HEK293T (cell line): ENCODE results near the gene GRM7.

Experiments
- CTCF ChIA-PET: fragments of 350-600 bp; formaldehyde crosslinking; extraction: SDS; loops from one replicate; lab custom pipeline; 2021; ENCODE audit warnings: antibody characterized with exemption, inconsistent platforms; lab: Yijun Ruan, JAX
- POLR2A ChIA-PET: fragments of 350-600 bp; formaldehyde crosslinking; extraction: SDS; loops from one replicate; lab custom pipeline; 2020; ENCODE audit warnings: antibody characterized with exemption, inconsistent platforms; lab: Yijun Ruan, JAX
- DNase-seq: peaks from one replicate; pipeline ENCODE4 v3.0.0; 2012; ENCODE audit warnings: mixed read lengths; ENCODE audit errors: extremely low spot score
- ARNT ChIP-seq: fragments of 450-650 bp; IDR thresholded peaks from 2 replicates; pipeline ENCODE4 v1.6.1; 2017; ENCODE audit warnings: mild to moderate bottlenecking
- BHLHE40 ChIP-seq: fragments of 450-650 bp; IDR thresholded peaks from 2 replicates; pipeline ENCODE4 v1.6.1; 2016; ENCODE audit warnings: mild to moderate bottlenecking, moderate library complexity, borderline replicate concordance
- CTBP1 ChIP-seq: fragments of 450-650 bp; IDR thresholded peaks from 2 replicates; pipeline ENCODE4 v1.6.1; 2016; ENCODE audit warnings: borderline replicate concordance
- ELF4 ChIP-seq: fragments of 450-650 bp; IDR thresholded peaks from 2 replicates; pipeline ENCODE4 v1.6.1; 2017; ENCODE audit warnings: antibody characterized with exemption
- FOXA1 ChIP-seq: fragments of 450-650 bp; IDR thresholded peaks from 2 replicates; pipeline ENCODE4 v1.6.1; 2016; ENCODE audit warnings: mild to moderate bottlenecking
- FOXK2 ChIP-seq: fragments of 450-650 bp; IDR thresholded peaks from 2 replicates; pipeline ENCODE4 v1.6.1; 2016; ENCODE audit warnings: mild to moderate bottlenecking
- FOXM1 ChIP-seq: fragments of 450-650 bp; IDR thresholded peaks from 2 replicates; pipeline ENCODE4 v1.6.1; 2017; ENCODE audit warnings: mild to moderate bottlenecking, borderline replicate concordance
- HDGF ChIP-seq: fragments of 450-650 bp; IDR thresholded peaks from 2 replicates; pipeline ENCODE4 v1.6.1; 2017; ENCODE audit warnings: antibody characterized with exemption, borderline replicate concordance
- L3MBTL2 ChIP-seq: fragments of 450-650 bp; conservative IDR thresholded peaks from 2 replicates; pipeline ENCODE4 v1.6.1; 2016; ENCODE audit warnings: mild to moderate bottlenecking
- LEF1 ChIP-seq: fragments of 450-650 bp; IDR thresholded peaks from 2 replicates; pipeline ENCODE4 v1.6.1; 2017; ENCODE audit warnings: mild to moderate bottlenecking, borderline replicate concordance
- NFRKB ChIP-seq: fragments of 450-650 bp; IDR thresholded peaks from 2 replicates; pipeline ENCODE4 v1.6.1; 2016; ENCODE audit warnings: mild to moderate bottlenecking, moderate library complexity
- PKNOX1 ChIP-seq: fragments of 450-650 bp; IDR thresholded peaks from 2 replicates; pipeline ENCODE4 v1.6.1; 2016
- SP1 ChIP-seq: fragments of 450-650 bp; IDR thresholded peaks from 2 replicates; pipeline ENCODE4 v1.6.1; 2017
- SUZ12 ChIP-seq: fragments of 450-650 bp; IDR thresholded peaks from 2 replicates; pipeline ENCODE4 v1.6.1; 2016; ENCODE audit warnings: mild to moderate bottlenecking
- TARDBP ChIP-seq: fragments of 450-650 bp; IDR thresholded peaks from 2 replicates; pipeline ENCODE4 v1.6.1; 2016
- ZNF384 ChIP-seq: fragments of 450-650 bp; IDR thresholded peaks from 2 replicates; pipeline ENCODE4 v1.6.1; 2016

Gene GRM7

GRCh38 chr3:7607083-7607482, 746.2 kb downstream of the GRM7 start:
- TF ChIP-seq CTBP1 (no peak), ELF4 (no peak), L3MBTL2 (no peak), ARNT (no peak), FOXM1 (no peak)
- CTCF ChIA-PET = no interaction called here
- DNase-seq = no peak
- POLR2A ChIA-PET = no interaction called here

GRCh38 chr3:7607676-7608075, 746.8 kb downstream of the GRM7 start:
- TF ChIP-seq FOXM1 (no peak), NFRKB (no peak), HDGF (no peak), CTBP1 (no peak), ELF4 (no peak), SP1 (no peak), SUZ12 (no peak), PKNOX1 (no peak), FOXK2 (no peak), ZNF384 (no peak), BHLHE40 (no peak), LEF1 (no peak), ARNT (no peak), TARDBP (no peak)
- ChIA-PET CTCF (no interaction called here), POLR2A (no interaction called here)
- DNase-seq = no peak

- TF ChIP-seq FOXM1 = no peak
- no peak for TF ChIP-seq BHLHE40
- TF ChIP-seq NFRKB = no peak
- TF ChIP-seq SUZ12 = no peak
- no peak for TF ChIP-seq ELF4
- TF ChIP-seq PKNOX1 = no peak
- TF ChIP-seq TARDBP = no peak
- TF ChIP-seq FOXK2 = no peak
- TF ChIP-seq FOXA1 = no peak
- TF ChIP-seq L3MBTL2 = no peak
- TF ChIP-seq LEF1 = no peak
- TF ChIP-seq SP1 = no peak
- CTCF ChIA-PET = no interaction called here
- DNase-seq = no peak
- POLR2A ChIA-PET = no interaction called here
These were observed 749.7 kb downstream of the GRM7 start for GRCh38 chr3:7610634-7611033.

GRCh38 chr3:7615043-7615442, 754.1 kb downstream of the GRM7 start:
- ChIA-PET POLR2A (no interaction called here), CTCF (no interaction called here)
- no peak for DNase-seq
- TF ChIP-seq HDGF (no peak), ARNT (no peak), CTBP1 (no peak), L3MBTL2 (no peak), BHLHE40 (no peak), NFRKB (no peak), FOXM1 (no peak), LEF1 (no peak)

- TF ChIP-seq SP1 (no peak), LEF1 (no peak), CTBP1 (no peak)
- ChIA-PET POLR2A (no interaction called here), CTCF (no interaction called here)
- no peak for DNase-seq
These were observed 757.7 kb downstream of the GRM7 start for GRCh38 chr3:7618606-7619005.

GRCh38 chr3:7620401-7620800, 759.5 kb downstream of the GRM7 start:
- CTCF ChIA-PET = no interaction called here

More at GRCh38 chr3:7620401-7620800, 759.5 kb downstream of the GRM7 start:
- no peak for TF ChIP-seq PKNOX1
- TF ChIP-seq ZNF384 = no peak
- TF ChIP-seq FOXK2 = no peak
- TF ChIP-seq SP1 = no peak
- TF ChIP-seq TARDBP = no peak
- no peak for TF ChIP-seq ARNT
- no peak for TF ChIP-seq HDGF
- no peak for TF ChIP-seq FOXA1
- no peak for TF ChIP-seq CTBP1
- no peak for TF ChIP-seq ELF4
- TF ChIP-seq L3MBTL2 = no peak
- no peak for TF ChIP-seq SUZ12
- no peak for TF ChIP-seq LEF1
- no peak for TF ChIP-seq BHLHE40
- no peak for TF ChIP-seq FOXM1
- TF ChIP-seq NFRKB = no peak
- DNase-seq = no peak
- POLR2A ChIA-PET = no interaction called here
